Thyroid gland (tissue), 4 donors: Measurements from ENCODE around the gene FAM169A.

Source experiments
- CTCF ChIP-seq, 6 experiments: fragments of 200-600 bp in 3 of 6; fragments of 450-650 bp in 3 of 6; sonication (generic) in 3 of 6; IDR thresholded peaks; one replicate each; pipeline ENCODE4 v1.5.1; 2016 to 2019; ENCODE audit warnings: antibody characterized with exemption in 6 of 6, mild to moderate bottlenecking in 2 of 6, inconsistent platforms in 1 of 6, moderate library complexity in 1 of 6
- POLR2A ChIP-seq, 2 donors: fragments of 450-650 bp; IDR thresholded peaks; one replicate each; pipeline ENCODE4 v1.6.1; 2017; ENCODE audit warnings: antibody characterized with exemption in 2 of 2, mild to moderate bottlenecking in 2 of 2, moderate library complexity in 1 of 2

GRCh38 chr5:74822288-74822687 lies 43.9 kb downstream of the FAM169A start:
- TF ChIP-seq CTCF (IDR thresholded peaks at IDR 0.05) (no peak), POLR2A (IDR thresholded peaks at IDR 0.05) (no peak)
